HG03095 (cell line): ENCODE measurements around the gene CTU2.

ENCODE experiments used
- ATAC-seq: cut with Tn5 transposase; IDR thresholded peaks from one replicate; pipeline ENCODE4 v1.9.1; 2021; ENCODE audit warnings: moderate library complexity; ENCODE audit not compliant: unreplicated experiment

The CTU2 gene

GRCh38 chr16:88726408-88726749 lies 20.1 kb downstream of the CTU2 start:
- ATAC-seq = no peak

- no peak for ATAC-seq
Measured at GRCh38 chr16:88726981-88727380, 20.7 kb downstream of the CTU2 start.

DNA sequence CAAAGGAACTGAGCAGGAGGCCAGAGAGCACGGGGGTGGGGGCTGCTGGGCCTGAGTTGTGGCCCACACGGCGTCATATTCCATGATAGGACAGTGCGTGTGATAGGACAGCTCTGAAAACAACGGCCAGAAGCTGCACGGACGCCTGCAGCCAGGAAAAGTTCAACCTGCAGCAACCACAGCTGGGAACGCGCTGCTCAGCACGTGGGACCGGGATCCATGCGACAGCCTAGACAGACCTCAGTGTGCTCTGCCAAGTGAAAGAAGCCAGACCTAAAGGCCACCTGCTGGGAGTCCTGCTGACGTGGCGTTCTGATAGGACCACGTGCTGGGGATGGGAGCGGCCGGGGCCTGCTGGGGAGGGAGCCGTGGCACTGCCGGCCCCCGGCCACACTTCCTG lies 21.6 kb downstream of the CTU2 start:
- ATAC-seq = no peak

DNA sequence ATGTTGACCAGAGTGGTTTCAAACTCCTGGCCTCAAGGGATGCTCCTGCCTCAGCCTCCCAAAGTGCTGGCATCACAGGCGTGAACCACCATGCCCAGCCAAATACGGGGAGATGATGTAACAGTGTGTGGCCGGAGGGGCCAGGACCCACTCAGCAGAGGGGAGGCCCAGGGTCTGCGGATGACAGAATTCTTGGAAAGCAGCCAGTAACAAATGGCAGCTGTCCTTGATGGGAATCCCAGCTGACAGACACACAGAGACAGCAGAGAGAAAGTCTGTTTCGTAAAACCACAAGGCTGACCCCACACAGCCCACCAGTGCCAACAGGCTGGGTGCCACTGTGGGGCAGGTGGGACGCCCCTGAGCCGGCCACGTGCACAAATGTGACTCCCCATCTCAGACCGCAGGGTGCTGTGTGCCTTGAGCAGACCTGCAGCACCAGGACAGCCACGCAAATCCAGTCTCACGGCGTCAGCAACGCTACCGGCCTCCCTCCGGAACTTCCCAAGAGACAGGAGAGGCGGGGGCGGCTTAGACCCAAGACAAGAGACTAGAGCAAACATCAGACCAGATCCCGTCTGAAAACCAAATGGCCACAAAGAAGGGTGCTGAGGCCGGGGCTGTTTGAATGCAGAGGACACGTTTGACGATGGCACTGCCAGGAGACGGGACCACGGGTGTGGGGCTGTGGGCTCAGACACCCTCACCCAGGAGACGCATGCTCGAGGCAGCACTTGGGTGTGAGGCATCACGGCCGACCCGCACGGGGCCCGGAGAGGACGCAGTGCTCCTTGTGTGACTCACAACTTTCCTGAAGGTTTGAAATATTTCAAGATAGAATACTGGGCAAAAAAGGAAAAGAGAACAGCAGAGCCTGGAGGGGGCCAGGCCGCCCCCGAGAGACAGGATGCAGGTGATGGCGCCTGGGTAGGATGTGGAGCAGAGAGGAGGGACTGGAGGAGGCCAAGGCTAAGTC lies 24.6 kb downstream of the CTU2 start:
- no peak for ATAC-seq

DNA sequence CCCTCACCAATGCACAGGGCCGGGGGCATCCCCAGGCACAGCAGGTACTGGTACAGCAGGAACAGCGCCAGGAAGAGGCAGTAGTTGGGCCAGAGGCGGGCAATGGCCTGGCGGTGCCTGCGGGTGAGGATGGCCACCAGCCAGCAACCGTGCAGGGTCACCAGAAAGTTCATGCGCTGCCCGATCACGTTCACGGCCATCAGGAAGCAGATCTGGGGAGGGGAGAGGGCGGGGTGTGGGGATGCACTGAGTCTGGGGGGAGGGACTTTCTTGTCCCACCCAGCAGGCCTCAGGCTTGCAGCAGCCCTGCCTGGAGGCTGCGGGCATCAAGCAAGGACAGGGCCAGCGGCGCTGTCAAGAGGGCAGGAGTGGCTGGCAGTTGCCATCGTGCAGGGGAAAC lies 25.4 kb downstream of the CTU2 start:
- no peak for ATAC-seq

DNA sequence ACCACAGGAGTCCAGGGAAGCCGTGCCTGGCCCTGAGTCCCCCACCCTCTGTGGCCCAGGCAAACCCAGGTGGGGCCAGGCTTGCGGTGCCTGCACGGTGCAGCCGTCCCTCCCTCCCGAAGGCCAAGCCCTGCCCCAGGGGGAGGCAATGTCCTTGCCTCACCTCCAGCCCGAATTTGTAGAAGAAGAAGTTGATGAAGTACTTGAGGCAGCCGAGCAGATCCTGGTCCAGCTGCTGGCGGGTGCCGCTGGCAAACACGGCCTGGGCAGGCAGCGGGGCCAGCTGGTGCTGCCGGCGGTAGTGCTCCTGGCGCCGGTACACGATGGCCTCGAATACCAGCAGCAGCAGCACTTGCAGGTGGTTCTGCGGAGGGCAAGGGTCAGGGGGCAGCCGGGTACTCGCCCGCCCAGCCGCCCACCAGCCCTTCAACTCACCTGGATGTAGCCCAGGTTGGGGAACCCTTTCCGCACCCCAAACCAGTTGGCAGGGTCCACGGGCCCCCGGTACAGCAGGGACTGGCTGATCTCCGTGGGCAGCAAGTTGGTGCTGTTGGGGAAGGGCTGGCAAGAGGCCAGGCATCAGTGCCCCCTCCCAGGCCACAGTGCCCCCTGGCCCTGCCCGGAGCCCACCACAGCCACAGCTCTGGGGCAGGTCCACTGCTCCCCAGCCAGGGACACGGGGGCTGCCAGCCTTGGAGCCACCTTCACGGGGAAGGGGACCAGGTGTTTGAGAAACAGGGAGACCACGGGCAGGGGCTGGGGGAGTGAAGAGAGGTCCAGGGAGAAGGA lies 26.1 kb downstream of the CTU2 start:
- no peak for ATAC-seq

GRCh38 chr16:88732961-88733294 lies 26.6 kb downstream of the CTU2 start:
- ATAC-seq = no peak

DNA sequence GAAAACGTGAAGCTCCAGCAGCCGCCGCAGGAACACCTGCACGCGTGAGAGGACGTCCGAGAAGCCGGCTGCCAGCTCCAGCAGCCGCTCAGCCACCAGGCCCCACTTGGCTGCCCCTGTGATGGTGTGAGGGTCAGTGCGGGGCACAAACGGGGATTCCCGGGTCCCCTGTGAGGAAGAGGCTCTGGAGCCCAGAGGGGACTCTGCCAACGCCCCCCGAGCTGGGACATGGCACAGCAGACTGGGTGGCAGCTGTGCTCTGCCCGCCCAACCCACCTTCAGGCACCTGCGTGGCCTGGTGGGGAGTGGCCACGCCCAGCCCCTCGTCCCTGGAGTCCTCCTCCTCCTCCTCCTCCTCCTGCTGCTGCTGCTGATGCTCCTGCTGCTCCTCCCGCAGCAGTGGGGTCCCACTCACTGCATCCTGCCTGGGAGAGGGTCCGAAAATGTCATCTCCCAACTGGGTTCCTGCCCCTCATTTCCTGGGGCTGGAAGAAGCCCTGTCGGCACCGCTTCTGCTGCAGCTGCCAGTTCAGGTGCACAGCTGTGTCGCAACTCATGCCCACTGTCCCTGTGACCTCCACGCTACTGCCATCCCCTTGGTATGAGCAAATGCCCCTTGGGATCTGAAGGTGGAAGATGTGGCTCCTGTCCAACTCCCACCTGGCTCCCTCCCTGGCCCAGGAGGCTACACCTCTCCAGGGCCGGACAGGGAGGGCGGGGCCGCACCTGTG lies 27.5 kb downstream of the CTU2 start:
- ATAC-seq = no peak

- no peak for ATAC-seq
Measured at GRCh38 chr16:88734361-88734728, 28.0 kb downstream of the CTU2 start.

DNA sequence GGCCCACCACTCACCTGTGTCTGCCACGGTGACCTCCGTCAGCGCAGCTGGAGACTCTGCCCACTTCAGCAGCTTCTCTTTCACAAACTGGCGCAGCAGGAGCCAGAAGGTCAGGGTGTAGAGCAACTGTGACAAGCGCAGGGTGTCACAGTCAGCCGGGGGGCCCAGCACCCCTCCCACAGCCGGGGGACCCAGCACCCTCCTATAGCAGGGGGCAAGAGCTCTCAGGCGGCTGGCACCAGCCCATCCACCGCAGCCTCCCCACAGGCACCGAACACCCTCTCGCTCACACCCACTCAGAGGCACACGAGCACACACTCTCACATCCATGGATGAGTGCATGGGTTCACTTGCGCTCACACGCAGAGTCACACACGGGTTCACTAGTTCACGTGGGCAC lies 28.8 kb downstream of the CTU2 start:
- no peak for ATAC-seq

DNA sequence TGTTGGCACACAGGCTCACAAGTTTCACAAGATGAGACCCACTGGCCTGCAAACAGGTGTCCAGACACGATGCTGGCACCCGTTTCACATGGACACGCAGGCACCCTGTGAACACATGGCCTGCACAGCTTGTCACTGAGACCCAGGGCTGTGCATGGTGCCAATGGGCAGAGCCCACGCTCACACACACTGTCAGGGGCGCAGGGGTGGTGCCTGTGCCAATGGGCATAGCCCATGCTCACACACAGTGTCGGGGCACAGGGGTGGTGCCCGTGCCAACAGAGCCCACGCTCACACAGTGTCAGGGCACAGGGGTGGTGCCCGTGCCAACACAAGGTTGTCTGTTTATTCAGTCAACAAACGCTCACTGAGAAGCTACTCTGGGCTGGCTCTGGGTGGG lies 29.3 kb downstream of the CTU2 start:
- no peak for ATAC-seq

- no peak for ATAC-seq
Measured at GRCh38 chr16:88736088-88736487, 29.8 kb downstream of the CTU2 start.

DNA sequence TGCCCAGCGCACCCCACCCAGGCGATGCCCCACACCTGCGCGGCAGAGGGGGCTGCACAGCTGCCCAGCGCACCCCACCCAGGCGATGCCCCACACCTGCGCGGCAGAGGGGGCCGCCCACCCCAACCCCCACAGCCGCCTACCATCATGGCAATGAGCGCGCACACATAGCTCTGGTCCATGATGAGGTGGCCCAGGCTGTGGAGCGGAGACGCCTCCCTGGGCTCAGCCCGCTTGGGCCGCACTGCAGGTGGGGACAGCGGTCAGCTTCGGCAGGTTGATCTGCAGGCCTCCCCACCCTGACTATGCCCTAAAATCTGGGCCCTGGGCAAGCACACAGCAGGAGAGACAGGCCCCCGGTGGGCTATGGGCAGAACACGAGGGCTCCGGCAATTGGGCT lies 30.2 kb downstream of the CTU2 start:
- no peak for ATAC-seq

DNA sequence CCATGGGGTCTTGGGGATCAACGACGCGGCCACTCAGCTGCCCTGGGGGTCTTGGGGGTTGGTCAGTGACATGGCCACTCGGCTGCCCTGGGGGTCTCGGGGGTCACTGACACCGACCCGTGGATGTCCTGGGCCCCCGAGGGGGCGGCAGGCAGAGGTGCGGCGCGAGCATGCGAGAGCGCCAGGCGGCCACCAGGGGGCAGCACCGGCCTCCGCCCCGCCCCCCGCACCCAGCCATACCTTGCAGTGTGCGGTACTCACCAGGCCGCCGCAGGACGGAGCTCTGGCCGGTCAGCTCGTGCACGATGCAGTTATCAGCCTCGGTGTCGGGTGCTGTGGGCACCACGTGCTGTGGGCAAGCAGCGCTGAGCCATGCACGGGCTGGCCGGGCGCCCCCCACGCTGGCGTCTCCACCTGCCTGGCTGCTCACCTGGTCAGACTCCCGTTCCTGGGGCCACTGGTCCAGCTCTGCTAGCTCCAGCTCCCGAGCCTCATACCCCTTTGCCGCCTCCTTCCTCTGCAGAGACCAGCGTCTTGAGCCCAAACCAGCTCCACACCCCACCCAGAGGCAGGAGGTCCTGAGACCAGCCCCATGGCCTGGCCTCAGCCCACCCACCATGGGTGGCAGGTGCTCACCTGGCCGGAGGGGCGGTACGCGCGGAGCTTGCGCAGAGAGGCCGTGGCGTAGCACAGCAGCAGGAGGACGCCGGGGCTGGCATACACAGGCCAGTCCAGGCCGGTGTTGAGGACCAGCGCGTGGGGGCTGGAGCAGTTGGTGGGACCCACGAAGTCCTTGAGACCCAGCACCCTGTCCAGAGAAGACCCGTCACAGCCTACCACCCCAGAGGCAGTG lies 31.2 kb downstream of the CTU2 start:
- ATAC-seq = no peak

DNA sequence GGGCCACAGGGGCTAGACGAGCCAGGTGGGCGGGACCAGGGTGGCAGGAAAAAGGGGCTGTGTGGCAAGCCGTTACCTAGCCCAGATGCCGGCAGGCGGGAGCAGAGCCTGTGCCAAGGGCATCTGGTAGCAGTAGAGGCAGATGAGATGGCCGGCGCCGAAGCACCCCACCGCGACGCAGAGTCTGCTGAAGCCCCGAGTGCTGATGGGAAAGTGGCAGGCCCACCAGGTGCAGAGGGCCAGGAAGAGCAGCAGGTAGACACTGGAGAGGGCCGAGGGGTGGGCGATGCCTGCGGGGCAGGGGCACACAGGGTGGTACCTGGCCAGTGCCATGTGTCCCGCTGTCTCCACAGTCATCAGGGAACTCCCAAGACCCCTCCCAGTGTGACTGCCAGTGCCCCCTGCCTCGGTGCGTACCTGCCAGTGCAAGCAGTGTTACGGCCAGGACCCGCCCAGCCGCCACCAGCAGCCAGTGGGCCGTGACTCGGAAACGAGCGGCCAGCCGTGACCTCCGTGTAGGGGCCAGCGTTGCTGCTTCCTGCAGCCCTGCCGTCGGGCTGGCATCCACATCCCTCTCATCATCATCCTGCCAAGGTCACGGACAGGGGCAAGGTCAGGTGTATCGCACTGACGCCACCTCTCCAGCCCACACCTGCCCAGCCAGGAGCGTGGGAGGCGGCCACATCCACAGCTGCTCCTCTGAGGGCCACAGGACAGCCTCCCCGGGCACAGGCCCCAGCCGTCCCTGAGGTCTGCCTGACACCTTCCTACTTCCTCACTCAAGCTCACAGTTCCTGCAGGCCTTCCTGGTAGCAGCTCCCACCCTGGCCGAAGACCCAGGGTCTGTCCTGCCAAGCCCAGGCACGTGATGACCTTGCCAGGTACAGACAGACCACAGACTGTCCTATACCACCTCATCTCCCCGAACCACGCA lies 32.1 kb downstream of the CTU2 start:
- ATAC-seq = no peak

GRCh38 chr16:88739139-88739976 lies 33.1 kb downstream of the CTU2 start:
- ATAC-seq = no peak

GRCh38 chr16:88739977-88740726 lies 33.8 kb downstream of the CTU2 start:
- no peak for ATAC-seq

DNA sequence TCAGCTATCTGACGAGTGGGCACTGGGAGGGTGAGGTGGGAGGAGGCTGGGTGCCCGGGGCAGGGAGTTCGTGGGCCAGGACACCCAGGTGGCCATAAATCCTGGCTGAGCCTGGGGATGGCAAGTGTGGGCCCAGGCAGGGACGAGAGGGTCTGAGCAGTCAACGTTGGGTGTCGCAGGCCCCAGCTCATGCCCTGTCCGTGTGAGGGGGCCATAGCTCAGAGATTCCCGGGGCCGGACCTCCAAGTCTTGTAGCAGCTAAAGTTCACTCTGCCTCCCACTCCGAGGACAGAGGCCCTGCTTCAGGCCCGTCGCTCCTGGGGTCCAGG lies 34.4 kb downstream of the CTU2 start:
- ATAC-seq = no peak
